Measurements from ENCODE around the gene CCDC141. TPM values are rescaled to one million over a fixed set of nuclear protein-coding genes. Genes with fewer than 3 reads are reported as not detected.

Gene CCDC141
- total RNA-seq, 4 donors from 2014 or later, result 5.5 to 18.9 (median 12.5) TPM

DNA sequence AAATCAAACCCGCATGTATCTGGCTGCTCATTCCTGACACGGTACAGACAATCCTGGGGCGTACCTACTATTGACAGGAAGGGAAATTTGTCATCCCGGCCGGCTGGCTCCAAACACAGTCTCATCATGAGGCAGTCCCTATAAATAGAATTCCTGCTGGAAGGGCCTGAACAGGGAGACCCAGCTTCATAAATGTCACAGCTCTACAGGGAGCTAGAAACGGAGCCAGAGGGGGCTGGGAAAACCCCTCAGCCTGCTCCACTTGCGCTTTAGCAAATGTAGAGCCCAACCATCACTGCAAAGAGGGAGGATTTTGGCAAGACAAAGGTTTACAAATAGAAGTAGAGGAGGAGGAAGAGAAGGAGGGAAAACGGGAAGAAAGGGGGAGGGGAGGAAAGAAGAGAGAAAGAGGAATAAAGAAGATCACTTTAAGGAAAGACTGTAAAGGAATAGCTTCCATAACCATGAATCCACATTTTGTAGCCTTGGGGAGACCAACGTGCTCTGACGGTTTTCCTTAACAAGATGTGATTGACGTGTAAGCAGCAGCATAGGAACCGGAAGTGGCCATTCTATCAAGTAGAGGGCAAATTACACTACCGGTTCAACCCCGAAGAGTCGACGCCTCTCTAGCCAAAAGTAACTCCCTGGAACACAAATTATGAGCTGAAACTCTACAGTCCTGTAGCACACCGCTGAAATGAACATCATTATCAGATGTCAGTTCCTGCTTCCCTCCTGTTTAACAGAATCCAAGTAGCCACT, 185.9 kb downstream of the CCDC141 start:
- DNase-seq (ENCODE audit: low spot score), result no peak
- ATAC-seq (ENCODE audit: low FRiP score), result no peak
- TF ChIP-seq, protein P1, sequence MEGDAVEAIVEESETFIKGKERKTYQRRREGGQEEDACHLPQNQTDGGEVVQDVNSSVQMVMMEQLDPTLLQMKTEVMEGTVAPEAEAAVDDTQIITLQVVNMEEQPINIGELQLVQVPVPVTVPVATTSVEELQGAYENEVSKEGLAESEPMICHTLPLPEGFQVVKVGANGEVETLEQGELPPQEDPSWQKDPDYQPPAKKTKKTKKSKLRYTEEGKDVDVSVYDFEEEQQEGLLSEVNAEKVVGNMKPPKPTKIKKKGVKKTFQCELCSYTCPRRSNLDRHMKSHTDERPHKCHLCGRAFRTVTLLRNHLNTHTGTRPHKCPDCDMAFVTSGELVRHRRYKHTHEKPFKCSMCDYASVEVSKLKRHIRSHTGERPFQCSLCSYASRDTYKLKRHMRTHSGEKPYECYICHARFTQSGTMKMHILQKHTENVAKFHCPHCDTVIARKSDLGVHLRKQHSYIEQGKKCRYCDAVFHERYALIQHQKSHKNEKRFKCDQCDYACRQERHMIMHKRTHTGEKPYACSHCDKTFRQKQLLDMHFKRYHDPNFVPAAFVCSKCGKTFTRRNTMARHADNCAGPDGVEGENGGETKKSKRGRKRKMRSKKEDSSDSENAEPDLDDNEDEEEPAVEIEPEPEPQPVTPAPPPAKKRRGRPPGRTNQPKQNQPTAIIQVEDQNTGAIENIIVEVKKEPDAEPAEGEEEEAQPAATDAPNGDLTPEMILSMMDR (IDR thresholded peaks at IDR 0.05), result no peak

DNA sequence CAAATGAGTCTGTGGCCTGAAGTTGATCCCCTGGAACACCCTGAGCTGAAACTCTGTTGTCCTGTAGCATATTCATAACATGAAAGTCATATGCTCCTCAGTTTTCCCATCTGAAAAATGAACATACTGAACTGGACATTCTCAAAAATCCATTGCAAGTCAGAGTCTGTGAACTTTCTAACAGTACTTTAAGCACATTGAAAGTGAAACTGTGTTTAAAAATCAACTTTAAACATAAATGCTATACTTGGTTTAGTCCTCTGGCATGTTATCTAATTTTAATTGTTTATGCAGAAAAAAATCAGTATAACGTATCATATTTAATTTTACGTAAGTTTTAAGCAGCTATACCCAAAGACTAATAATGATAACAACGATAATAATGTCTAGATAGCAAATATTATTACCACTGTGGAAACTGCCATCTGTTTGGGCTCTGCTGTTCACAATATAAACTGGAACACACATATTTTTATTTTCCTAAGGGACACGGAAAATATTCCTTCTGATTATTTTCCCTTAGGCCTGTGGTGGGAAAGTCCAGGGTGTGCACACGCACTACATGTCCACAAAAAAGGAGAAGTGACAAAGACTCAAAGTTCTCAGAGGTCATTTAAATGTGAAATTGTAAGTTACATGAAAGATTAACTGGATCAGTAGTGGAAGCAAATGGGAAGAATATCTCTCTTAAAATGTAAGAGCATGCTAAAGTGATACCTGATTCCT, 186.6 kb downstream of the CCDC141 start:
- ATAC-seq (ENCODE audit: low FRiP score) (no peak), DNase-seq (ENCODE audit: low spot score) (no peak)
- TF ChIP-seq, protein P1 (IDR thresholded peaks at IDR 0.05), result no peak

DNA sequence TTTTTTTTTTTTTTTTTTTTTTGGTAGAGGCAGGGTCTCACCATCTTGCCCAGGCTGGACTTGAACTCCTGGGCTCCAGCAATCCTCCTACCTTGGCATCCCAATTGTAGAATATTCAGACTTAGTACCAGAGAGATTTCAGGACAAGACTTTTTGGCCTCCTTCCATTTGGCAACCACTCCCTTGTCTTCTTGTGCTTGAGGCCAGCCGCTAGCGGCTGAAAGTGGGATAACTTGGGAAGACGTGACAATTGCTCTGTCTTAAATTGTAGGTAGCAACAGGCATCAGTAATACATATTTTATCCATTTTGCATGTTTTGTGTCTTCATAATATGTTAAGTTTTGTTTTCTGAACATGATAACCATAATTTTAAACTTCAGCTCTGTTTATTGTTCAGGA, 189.4 kb downstream of the CCDC141 start:
- ATAC-seq (ENCODE audit: low FRiP score), result no peak
- TF ChIP-seq, protein P1 (IDR thresholded peaks at IDR 0.05), result no peak

DNA sequence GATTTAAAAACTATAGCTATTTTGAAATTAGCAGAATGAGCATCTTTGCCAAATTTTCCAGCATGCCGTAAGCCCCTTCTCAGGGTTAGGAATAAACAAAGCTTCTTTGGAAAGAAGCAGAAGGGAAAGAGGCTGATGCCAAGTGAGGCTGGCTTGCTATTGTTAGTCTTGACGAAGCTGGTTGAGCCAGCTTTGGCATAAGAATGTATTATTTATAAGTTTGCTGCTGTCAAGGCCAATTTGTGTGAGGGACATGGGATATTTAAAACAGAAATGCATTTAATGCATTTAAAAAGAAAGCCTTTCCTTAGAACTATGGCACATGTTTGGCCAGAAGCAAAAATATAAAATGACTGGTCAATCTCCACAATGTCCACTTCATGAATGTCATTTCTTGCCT, 190.2 kb downstream of the CCDC141 start:
- TF ChIP-seq, protein P1 (IDR thresholded peaks at IDR 0.05), result no peak
- no peak for ATAC-seq (ENCODE audit: low FRiP score)

More for the DNA sequence above, 189.4 kb downstream of the CCDC141 start:
- no peak for DNase-seq (ENCODE audit: low spot score)

DNA sequence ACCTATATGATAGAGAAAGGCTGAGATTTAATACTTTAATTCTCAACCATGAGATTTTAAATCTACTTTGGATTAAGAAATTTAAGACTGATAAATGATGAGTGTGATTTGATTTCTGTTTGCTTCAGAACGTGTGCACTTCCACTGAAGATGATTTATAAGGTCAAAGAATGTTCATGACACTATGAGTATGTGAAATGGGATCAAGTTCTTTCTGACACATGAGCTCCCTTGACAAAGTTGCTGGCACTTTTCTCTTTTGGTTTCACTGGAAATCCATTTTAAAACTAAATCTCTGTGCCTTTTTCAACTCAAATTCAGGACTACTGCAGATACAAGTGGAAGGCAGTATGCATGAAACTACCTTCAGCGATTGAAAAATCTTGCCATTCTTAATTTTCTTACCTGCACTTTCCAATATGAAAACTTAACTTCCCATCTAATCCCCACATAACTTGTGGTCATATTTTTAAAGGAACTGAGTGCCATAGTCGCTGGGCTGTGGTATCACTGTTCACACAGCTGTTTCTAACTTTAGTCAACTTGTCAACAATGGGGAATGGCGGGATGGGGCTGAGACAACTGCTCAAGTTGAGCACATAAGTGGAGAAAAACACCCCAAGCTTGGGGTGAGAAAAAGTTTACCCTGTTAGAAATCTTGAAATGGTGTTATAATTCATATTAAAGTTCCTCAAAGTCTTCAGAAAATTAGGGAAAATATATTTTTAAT, 190.9 kb downstream of the CCDC141 start:
- TF ChIP-seq, protein P1 (IDR thresholded peaks at IDR 0.05), result no peak
- no peak for DNase-seq (ENCODE audit: low spot score)
- no peak for ATAC-seq (ENCODE audit: low FRiP score)

More for the DNA sequence above, 190.2 kb downstream of the CCDC141 start:
- DNase-seq (ENCODE audit: low spot score), result no peak

DNA sequence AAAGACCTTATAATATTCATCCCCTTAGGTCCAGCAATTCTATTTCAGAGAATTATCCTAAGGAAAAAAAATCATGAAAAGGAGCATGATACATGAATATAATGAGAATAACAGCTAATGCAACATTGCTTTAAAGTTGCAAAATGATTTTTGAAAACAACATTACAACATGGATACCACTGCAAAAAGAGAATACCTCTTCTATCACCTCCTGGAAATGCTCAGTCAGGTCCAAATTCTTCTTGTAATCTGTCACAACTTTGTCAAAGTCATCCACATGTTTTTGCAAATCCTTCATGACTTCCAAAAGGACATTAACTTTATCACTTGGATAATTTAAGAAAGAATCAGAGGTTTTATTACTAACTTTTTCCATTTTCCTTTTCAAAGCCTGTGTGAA, 194.8 kb downstream of the CCDC141 start:
- DNase-seq (ENCODE audit: low spot score) (no peak), ATAC-seq (ENCODE audit: low FRiP score) (no peak)
- TF ChIP-seq, protein P1 (IDR thresholded peaks at IDR 0.05), result no peak
